CD4-positive, alpha-beta T cell (primary cell): ENCODE results near the gene IKBKE. TPM values are rescaled to one million over a fixed set of nuclear protein-coding genes. Genes with fewer than 3 reads are reported as not detected.
"Not testable (repeated sequence)": the region's sequence is repeated elsewhere in the genome, so short reads cannot be mapped to it uniquely, and the experiment has no call there.

Experiments used
- ATAC-seq: fragments of 200-7000 bp; cut with Tn5 transposase; one replicate; pipeline ENCODE4 v1.10.0; 2022; ENCODE audit warnings: mild to moderate bottlenecking; ENCODE audit not compliant: poor library complexity
- CTCF ChIA-PET: fragments of 350-600 bp; sonication (Branson Sonifier 250); formaldehyde crosslinking; loops from one replicate; lab custom pipeline; 2021; ENCODE audit warnings: antibody characterized with exemption, inconsistent platforms; lab: Charles Lee
- POLR2A ChIA-PET: fragments of 350-600 bp; sonication (Branson Sonifier 250); formaldehyde crosslinking; loops from one replicate; lab custom pipeline; 2021; ENCODE audit warnings: antibody characterized with exemption, inconsistent platforms; lab: Charles Lee
- DNase-seq, 14 experiments: peaks; one replicate each; pipeline ENCODE4 v3.0.0-alpha.2; 2013 to 2020; ENCODE audit warnings: mixed read lengths in 2 of 14
- H3K27ac ChIP-seq, 2 donors: one replicate each; pipeline versions ENCODE4 v1.5.1 to v1.7.0; 2013; ENCODE audit warnings: low read length in 2 of 2, low read depth in 1 of 2, mild to moderate bottlenecking in 1 of 2
- H3K27me3 ChIP-seq, 2 experiments: 1 replicate in 1 of 2; 2 replicates in 1 of 2; pipeline versions ENCODE4 v1.6.1 to v1.7.0; 2013; ENCODE audit warnings: low read length in 2 of 2, control low read depth in 1 of 2, mild to moderate bottlenecking in 1 of 2, moderate library complexity in 1 of 2; ENCODE audit not compliant: insufficient read depth in 2 of 2, control insufficient read depth in 1 of 2
- H3K36me3 ChIP-seq: one replicate; pipeline ENCODE4 v1.6.1; 2013; ENCODE audit warnings: low read length, control low read depth; ENCODE audit not compliant: insufficient read depth
- H3K4me1 ChIP-seq: one replicate; pipeline ENCODE4 v1.6.1; 2013; ENCODE audit warnings: low read length, control low read depth; ENCODE audit not compliant: insufficient read depth
- H3K4me3 ChIP-seq: one replicate; pipeline ENCODE4 v1.5.1; 2013; ENCODE audit warnings: mild to moderate bottlenecking, low read length, moderate library complexity
- H3K9me3 ChIP-seq, 2 experiments: 1 replicate in 1 of 2; 2 replicates in 1 of 2; pipeline versions ENCODE4 v1.6.1 to v1.7.0; 2013; ENCODE audit warnings: low read length in 2 of 2, mild to moderate bottlenecking in 2 of 2, control low read depth in 1 of 2, moderate library complexity in 1 of 2; ENCODE audit not compliant: control insufficient read depth in 1 of 2, insufficient read depth in 1 of 2
- H3K27ac Mint-ChIP-seq: one replicate; pipeline ENCODE4 v1.8.0; 2020; ENCODE audit warnings: mixed read lengths
- H3K27me3 Mint-ChIP-seq: one replicate; pipeline ENCODE4 v1.8.0; 2021; ENCODE audit warnings: mixed read lengths
- H3K36me3 Mint-ChIP-seq: one replicate; pipeline ENCODE4 v1.8.0; 2021; ENCODE audit warnings: low read depth, mixed read lengths
- H3K4me1 Mint-ChIP-seq: one replicate; pipeline ENCODE4 v1.8.0; 2021; ENCODE audit warnings: low read depth, mixed read lengths
- H3K4me3 Mint-ChIP-seq: one replicate; pipeline ENCODE4 v1.8.0; 2020; ENCODE audit warnings: mild to moderate bottlenecking, mixed read lengths
- H3K9me3 Mint-ChIP-seq: one replicate; pipeline ENCODE4 v1.8.0; 2020; ENCODE audit warnings: mixed read lengths
- CTCF ChIP-seq: fragments of 200-600 bp; IDR thresholded peaks from one replicate; pipeline ENCODE4 v1.8.0; 2022; ENCODE audit warnings: antibody characterized with exemption, mild to moderate bottlenecking
- intact Hi-C, 2 experiments: fragments of 100-400 bp; cut with DNase I in 1 of 2; cut with micrococcal nuclease in 1 of 2; formaldehyde crosslinking; loops; one replicate each; pipeline versions ENCODE4 v1.15.1 to v1.9.0; 2023 to 2025; cut with DNase I, micrococcal nuclease
- total RNA-seq, 174 experiments: library from RNA in 2 of 174; stranded (reverse) in 2 of 174; gene quantifications; one replicate each; pipeline ENCODE4 v1.2.3 and lab custom pipeline; 2021 to 2026

IKBKE gene
- total RNA-seq, 2 experiments from 2014 or later: 27.9 to 29.8 TPM

GRCh38 chr1:206482611-206483010 lies 12.3 kb downstream of the IKBKE start:
- peaks cover 75% of the 10 kb centered on the region for H3K36me3 Mint-ChIP-seq
- H3K4me1 Mint-ChIP-seq: peaks cover 15% of the 10 kb centered on the region
- ATAC-seq (no peak), DNase-seq (no peak)
- intact Hi-C loops: no loop called here
- no peak for TF ChIP-seq CTCF
- no peaks in the 10 kb centered on the region for H3K9me3 ChIP-seq
- ChIA-PET CTCF (interaction anchor here (0.6 to 1.4 kb wide), 2 partner anchors 13 to 147 kb away, joined by 3 read pairs; partner anchors contain the start of gene IKBKE), POLR2A (interaction anchor here (1.0 to 1.2 kb wide), 3 partner anchors 11 to 25 kb away, joined by 3 read pairs; partner anchors contain the start of gene RASSF5)
- H3K4me3 ChIP-seq: no peak overlapping the region
- H3K9me3 Mint-ChIP-seq: no peaks in the 10 kb centered on the region
- no peak overlapping the region for H3K4me3 Mint-ChIP-seq
- H3K4me1 ChIP-seq: peaks cover 8% of the 10 kb centered on the region
- H3K27ac ChIP-seq: no peak overlapping the region
- peaks cover 95% of the 10 kb centered on the region for H3K36me3 ChIP-seq
- no peaks in the 10 kb centered on the region for H3K27me3 ChIP-seq
- H3K27ac Mint-ChIP-seq: no peak overlapping the region
- H3K27me3 Mint-ChIP-seq: no peaks in the 10 kb centered on the region

- peaks cover 77% of the 10 kb centered on the region for H3K36me3 Mint-ChIP-seq
- H3K27ac ChIP-seq, ATAC-seq, H3K9me3 ChIP-seq, CTCF ChIA-PET, H3K4me3 ChIP-seq, H3K4me1 Mint-ChIP-seq, H3K27ac Mint-ChIP-seq, H3K27me3 ChIP-seq, intact Hi-C loops, H3K27me3 Mint-ChIP-seq, DNase-seq, H3K4me3 Mint-ChIP-seq, H3K4me1 ChIP-seq, H3K9me3 Mint-ChIP-seq: not testable (repeated sequence)
- POLR2A ChIA-PET: interaction anchor here (0.7 kb wide), 1 partner anchor 27 kb away, joined by 3 read pairs; no protein-coding TSS in a partner anchor
- peaks cover 95% of the 10 kb centered on the region for H3K36me3 ChIP-seq
Observed at GRCh38 chr1:206483864-206484263, 13.6 kb downstream of the IKBKE start.

GRCh38 chr1:206484901-206485300 lies 14.6 kb downstream of the IKBKE start:
- Histone ChIP-seq H3K9me3 (no peaks in the 10 kb centered on the region), H3K4me1 (peaks cover 2% of the 10 kb centered on the region), H3K36me3 (peaks cover 91% of the 10 kb centered on the region), H3K27ac (no peak overlapping the region), H3K4me3 (no peak overlapping the region), H3K27me3 (no peaks in the 10 kb centered on the region)
- intact Hi-C loops: no loop called here
- H3K36me3 Mint-ChIP-seq: peaks cover 74% of the 10 kb centered on the region
- H3K27ac Mint-ChIP-seq: no peak overlapping the region
- POLR2A ChIA-PET: no interaction called here
- CTCF ChIA-PET: no interaction called here
- H3K4me1 Mint-ChIP-seq: no peaks in the 10 kb centered on the region
- ATAC-seq: no peak
- H3K27me3 Mint-ChIP-seq: no peaks in the 10 kb centered on the region
- H3K9me3 Mint-ChIP-seq: no peaks in the 10 kb centered on the region
- H3K4me3 Mint-ChIP-seq: no peak overlapping the region
- no peak for DNase-seq
- TF ChIP-seq CTCF: no peak
